Lower leg skin (tissue), 3 donors: Measurements from ENCODE around the gene MAPK13.

ENCODE experiments used
- CTCF ChIP-seq, 3 donors: fragments of 450-650 bp; IDR thresholded peaks; one replicate each; pipeline ENCODE4 v1.5.1; 2016; ENCODE audit warnings: antibody characterized with exemption in 3 of 3, mild to moderate bottlenecking in 3 of 3, moderate library complexity in 2 of 3
- POLR2A ChIP-seq, 2 donors: fragments of 450-650 bp; IDR thresholded peaks; one replicate each; pipeline ENCODE4 v1.6.1; 2016 to 2017; ENCODE audit warnings: antibody characterized with exemption in 2 of 2, mild to moderate bottlenecking in 1 of 2, moderate library complexity in 1 of 2

GRCh38 chr6:36184311-36184710 lies 54.0 kb downstream of the MAPK13 start:
- TF ChIP-seq CTCF (IDR thresholded peaks at IDR 0.05) (no peak), POLR2A (IDR thresholded peaks at IDR 0.05) (no peak)
